ENCODE results near the gene MUSK.
"Not testable (repeated sequence)": the region's sequence is repeated elsewhere in the genome, so short reads cannot be mapped to it uniquely, and the experiment has no call there.

Gene MUSK

DNA sequence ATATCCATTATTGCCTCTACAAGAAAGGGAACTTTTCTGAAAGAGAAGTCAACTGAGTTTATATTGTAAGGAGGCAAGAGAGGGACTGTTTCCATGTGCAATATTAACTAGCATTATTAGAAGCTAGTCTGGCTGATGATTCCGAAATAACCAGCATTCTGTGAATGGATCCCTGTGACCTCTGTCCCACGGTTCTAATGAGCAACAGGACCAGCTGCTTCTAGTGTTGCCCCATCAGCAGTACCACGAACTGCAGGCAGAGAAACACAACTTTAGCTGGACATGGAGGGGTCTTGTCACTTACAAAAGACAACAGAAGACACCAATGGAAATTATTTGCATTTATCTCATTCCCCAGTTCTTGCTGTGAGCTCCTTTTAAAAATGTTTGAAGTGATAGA is 95.4 kb downstream of the MUSK start:
- no peak for DNase-seq

DNA sequence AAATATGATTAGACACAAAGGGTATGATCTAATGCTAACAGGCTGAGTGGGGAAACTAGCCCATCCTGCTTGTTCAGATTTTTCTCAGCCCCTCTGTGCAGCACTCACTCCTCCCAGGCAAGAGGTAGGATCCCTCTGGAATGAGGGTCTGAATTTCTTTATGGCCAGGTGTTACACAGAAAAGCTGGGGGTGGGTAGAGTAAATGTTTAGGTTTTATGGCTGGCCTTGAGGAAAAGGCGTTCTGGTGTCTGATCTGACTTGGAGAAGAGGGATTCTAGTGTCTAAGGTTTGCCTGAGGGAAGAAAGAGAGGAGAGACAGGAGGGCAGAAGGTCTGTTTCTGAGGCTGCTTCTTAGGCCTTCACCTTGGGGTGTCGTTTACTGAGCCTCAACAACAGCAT is 97.3 kb downstream of the MUSK start:
- DNase-seq, result no peak

DNA sequence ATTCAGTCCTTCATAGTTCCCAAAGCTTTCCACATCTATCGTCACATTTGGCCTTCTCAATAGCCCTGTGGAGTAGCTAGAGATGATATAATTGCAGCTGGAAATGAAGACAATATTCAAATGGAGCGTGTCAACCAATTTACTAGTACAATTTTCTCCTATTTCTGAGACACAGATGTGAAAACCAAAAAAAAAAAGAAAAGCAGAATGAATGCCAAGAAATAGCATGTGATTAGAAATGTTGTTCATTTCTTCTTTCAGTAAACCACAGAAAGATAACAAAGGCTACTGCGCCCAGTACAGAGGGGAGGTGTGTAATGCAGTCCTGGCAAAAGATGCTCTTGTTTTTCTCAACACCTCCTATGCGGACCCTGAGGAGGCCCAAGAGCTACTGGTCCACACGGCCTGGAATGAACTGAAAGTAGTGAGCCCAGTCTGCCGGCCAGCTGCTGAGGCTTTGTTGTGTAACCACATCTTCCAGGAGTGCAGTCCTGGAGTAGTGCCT is 99.0 kb downstream of the MUSK start:
- no peak for DNase-seq

DNA sequence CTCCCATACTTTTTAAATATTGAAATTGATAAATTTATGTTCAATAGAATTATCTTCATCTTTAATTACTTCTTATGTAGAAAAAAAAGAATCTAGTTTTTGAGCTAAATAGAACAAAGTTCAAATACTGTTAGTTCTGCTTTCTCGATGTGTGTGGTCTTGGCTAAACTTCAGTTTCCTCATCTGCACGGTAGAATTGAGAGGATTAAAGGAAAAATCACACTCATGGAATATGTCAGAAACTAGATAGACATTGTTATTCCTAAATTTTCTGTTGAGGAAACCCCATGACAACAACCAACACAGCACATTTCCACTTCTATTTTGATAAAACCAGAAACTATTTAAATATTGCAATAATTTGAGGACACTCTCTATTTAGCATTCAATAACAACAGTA is 100.3 kb downstream of the MUSK start:
- no peak for DNase-seq

DNA sequence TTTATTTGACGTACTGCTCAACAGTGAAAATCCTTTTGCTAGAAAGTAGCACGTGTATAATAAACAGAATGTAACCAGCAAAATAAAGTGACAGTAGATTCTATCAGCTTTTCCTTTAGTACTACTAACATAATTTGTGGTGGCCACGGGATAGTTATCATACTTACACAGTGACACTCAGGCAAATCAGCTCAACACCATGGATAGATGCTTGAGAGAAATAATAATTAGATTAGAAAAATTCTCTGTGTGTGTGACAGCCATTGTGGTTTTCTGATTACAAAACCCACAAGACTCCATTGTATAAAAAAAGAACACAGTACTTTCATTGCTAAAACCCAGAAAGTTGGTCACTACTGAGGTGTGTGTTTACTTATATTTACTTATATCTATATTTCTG is 101.1 kb downstream of the MUSK start:
- DNase-seq, result no peak

DNA sequence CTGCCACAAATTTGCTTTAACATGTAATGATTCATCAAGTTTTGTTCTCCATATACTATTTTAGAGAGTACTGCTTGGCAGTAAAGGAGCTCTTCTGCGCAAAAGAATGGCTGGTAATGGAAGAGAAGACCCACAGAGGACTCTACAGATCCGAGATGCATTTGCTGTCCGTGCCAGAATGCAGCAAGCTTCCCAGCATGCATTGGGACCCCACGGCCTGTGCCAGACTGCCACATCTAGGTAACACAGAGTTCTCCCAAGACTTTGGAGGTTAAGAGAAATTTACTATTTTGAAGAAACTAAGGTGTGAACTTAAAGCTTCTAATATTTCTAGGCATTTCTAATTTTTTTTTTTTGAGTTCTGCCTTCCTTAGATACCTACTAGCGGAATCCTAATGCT is 107.1 kb downstream of the MUSK start:
- no peak for DNase-seq

DNA sequence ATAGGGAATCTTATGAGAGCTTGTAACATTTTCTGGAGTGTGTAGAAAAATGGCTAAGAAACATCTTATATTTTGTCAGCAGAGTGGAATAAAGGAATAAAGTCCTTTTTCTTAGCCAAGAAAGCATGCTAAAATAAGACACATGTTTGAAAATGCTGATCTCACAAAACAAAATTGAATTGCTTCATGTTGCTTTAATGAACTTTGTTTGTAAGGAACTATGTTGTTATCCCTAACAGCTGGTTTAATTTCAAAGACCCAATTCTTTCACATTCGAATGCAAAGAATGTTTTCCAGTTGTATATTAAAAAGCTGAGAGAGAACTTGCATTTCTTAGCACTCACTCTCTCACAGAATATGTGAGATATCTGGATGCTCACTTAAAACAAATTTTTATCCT is 107.6 kb downstream of the MUSK start:
- no peak for DNase-seq

DNA sequence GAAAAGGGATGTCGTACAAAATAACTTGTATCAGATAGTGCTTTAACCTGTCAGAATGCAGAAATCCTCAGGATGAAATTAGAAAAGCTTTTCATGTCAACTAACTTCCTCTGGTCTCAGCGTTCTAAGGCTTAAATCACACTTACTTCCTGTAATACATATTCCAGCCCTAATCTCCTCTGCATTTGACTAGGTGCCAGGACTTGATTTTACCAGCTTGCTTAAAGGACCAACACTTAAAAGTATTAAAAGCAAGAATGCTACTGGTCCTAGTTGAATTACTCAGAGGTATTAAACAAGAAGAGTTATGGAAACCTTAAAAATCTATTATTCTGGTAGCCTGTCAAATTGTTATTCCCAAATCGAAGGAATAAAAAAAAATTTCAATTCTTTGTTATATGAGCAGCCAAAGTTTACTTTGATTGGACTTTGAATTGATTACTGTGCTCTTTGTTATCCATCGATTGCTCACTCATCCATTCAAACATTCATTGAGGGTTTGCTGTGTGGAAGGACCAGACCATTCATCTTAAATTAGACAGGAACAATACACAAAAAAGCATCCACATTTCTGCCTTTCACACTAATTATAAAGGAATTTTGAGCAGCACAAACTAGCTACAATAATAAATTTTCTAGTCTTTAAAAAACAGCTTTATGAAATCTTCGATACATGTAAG is 108.7 kb downstream of the MUSK start:
- DNase-seq, result no peak

DNA sequence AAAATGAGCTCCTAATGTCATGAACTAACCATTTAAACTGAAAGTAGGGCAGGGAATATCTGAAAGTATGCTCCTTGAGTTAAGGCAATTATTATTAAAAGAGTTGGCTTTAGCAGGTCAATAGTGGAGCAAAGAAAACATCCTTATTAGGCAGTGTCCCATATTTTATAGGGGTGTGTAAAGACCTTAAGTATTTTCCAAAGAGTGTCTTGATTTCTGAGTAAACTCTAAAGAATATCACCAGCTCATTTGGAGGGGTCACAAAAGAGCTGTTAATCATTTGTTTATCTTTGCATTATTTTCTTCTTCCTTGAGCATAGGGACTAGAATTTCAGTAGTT is 109.3 kb downstream of the MUSK start:
- no peak for DNase-seq

DNA sequence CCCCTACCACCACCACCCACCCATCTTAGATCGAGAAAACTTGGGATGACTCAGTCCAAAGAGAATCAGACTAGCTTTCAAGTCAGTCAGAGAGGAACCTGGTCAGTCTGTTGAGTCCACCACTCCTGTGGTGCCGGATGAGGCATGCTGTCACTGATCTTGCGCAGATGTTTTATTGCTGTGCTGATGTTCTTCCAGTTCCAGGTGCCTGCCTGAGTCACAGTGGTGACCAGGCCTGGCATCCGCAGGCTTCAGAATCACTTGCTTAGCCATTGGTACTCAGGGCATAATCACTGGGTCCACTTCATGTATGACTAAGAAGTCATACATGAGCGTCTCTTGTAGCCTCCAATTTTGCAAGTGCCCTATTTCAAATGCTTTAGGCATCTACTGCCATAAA is 114.1 kb downstream of the MUSK start:
- DNase-seq, result no peak

DNA sequence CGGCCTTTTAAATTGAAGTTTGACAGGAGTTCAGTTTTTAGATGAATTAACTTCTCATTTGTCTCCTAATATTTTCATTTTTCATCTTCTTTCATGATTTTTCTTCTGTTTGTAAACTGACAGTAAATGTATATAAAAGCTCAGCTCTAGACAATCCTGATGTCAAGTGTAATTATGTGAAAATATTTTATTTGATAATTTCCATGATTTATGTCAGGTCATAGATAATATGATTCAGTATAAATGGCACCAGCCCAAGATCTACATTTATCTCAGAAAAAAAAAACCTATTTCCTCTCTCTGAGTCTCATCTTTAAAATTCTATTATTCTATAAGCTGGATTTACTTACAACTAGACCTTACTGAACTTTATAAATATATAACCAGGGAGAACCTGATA is 115.7 kb downstream of the MUSK start:
- DNase-seq, result no peak

DNA sequence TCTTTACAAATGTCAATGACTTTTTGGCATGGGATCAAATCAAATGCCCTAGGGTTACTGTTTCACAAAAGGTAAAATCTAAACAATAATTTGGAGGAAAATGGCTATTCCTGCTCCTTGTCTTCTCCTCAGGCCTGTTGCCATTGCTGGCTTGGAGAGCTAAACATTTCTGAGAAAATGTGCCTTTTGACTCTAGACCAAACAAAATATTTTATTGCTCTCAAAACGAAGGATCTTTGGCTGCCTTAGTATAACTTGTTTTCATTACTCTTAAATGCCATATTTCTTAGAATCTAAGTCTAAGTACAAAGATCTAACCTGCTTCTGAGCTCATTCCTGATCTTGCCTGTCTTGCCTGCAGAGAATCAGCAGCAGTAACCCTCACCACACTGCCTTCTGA is 116.6 kb downstream of the MUSK start:
- DNase-seq, result no peak

DNA sequence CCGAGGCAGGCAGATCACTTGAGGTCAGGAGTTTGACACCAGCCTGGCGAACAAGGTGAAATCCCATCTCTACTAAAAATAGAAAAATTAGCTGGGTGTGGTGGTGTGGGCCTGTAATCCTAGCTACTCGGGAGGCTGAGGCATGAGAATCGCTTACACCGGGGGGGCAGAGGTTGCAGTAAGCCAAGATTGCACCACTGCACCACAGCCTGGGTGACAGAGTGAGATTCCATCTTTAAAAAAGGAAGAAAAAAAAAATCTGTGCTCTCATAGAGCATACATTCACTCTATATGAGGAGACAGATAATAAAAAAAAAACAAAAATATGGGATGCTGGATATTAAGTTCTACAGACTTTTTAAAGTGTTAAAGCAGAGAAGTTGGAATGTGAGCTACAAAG is 119.8 kb downstream of the MUSK start:
- DNase-seq, result not testable (repeated sequence)

DNA sequence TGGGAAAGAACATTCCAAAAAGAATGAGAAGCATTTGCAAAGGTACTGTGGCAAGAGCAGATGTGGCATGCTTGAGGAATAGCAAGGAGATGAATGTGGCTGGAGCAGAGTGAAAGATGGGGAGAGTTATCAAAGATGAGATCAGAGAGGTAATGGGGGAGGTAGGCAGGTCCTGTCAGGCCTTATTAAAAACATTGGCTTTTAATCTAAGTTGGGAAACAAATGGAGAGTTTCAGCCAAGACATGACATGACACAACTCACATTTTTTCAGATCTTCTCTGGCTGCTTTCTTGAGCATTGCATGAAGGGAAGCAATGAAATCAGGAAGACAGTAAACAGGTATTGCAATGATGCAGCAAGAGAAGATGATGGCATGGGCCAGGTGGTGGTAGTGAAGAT is 120.3 kb downstream of the MUSK start:
- DNase-seq, result no peak

DNA sequence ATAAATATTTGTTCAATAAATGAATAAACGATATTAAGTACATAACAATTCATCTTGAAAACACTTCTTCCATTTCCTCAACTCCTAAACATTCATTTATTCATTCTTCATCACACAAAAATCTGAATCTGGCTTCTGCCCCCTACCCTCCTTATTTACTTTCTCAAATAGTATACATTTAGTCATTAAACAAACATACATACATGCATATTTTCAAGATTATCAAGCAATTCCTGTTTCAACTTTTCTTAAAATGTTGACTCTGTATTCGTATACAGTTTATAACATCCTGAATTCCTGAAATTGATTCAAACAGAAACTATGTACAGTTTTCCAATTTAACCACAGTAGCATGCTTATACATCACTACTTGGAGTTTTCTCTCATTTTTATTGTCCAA is 129.0 kb downstream of the MUSK start:
- no peak for DNase-seq

DNA sequence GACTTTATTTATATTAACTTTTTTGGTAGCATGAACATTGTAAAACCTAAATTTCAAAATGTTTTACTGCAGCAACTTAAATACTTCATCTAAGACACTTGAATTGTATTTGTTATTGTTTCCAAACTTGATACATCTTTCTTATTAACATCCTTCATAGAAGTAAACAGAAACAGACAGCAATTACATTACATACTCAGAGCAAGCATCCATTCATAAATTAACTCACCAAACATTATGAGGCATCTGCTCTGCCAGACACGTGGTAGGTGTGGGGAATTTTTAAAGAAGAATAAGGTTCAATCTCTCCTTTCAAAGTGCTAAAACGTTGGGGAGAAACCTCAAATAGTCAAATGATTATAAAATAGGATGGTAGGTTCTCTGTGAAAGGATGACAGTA is 130.8 kb downstream of the MUSK start:
- no peak for DNase-seq

DNA sequence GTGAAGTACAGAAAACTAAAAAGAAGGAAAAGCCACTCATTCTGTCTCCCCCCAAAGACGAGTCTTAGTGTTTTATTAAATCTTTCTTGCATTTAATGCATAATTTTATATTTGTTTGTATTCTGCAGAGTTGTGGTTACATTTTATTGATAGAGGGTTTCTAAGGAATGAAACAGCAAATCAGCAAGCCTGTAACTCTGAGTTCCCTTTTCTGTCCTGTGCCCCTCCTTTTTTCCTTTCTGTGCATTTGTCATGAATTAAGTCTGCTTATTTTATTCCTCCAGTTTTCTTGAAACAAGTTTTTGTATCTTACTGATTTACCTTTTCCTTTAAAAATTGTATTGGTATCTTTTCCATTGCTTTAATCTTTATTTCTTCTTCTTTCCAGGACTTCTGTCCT is 132.8 kb downstream of the MUSK start:
- DNase-seq, result no peak

DNA sequence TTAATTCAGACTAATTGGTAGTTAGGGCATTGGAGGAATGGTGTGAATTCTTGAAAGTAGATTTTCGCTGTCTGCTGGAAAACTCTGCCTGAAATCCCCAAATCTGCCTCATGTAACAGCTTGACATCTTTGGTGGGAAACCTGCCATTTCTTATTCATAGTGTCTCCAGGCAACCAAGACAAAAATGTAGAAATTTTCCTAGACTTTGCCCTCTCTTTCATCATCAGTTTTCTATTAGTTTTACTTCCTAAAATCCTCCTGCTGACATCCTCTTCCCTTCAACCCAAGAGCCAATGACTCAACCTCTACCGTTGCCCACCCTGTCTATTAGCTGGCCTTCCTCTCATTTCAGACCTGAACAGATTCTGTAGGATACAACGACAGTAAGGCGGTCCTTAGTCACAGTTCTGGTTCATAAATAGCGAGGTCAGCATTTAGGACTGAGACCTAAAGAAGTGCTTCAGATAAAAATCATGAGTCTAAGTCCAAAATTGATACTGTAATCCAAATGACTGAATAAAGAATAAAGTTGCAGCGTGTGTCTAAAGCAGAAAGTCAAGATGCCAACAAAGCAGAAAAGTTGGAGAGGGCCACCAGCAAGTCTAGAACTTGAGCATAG is 133.9 kb downstream of the MUSK start:
- DNase-seq, result no peak

DNA sequence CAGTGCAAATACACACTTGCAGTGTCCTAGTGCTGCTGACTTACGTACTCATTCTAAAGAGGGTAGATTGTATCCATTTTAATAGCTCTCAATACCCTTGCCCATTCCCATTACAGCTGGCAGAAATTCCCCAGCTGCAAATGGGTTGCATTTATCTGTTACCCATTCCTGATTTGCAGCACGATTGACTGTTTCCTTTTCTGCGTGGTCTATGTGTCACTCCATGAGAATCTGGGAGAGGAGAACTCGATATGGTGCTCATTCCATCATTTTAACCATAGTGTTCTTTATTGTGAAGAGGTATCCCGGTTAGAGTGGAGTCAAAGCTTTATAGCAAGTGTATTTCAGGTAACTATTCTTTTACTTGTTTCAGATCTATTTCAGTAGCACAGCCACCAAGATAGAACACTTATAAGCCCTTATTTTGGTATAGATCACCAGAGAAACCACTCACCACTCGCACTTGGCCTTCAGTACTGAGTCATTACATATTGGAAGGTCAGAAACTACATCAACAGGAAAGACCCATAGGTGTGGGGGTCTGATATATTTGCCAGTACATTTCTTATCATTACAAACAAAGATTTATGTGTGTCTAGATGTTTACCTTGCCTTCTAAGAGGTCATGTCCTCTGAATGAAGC is 139.5 kb downstream of the MUSK start:
- DNase-seq, result no peak

DNA sequence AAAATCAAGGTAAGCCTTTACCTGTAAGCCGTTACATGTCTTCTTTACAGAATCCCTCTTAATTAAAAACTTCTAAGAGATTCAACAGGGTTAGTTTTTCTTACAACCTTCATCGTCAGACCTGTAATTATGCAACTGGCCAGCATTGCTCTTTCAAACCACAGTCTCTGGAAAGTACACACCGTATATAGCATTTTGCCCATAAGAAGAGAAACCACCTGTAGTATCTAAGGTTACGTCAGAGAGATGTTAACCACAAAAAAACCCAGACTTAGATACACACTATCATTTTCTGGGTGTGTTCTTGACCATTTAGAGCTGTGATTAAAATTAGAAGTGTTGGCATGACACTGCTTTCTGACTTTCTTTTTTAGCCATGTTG is 140.0 kb downstream of the MUSK start:
- DNase-seq, result peak; percentile 38

DNA sequence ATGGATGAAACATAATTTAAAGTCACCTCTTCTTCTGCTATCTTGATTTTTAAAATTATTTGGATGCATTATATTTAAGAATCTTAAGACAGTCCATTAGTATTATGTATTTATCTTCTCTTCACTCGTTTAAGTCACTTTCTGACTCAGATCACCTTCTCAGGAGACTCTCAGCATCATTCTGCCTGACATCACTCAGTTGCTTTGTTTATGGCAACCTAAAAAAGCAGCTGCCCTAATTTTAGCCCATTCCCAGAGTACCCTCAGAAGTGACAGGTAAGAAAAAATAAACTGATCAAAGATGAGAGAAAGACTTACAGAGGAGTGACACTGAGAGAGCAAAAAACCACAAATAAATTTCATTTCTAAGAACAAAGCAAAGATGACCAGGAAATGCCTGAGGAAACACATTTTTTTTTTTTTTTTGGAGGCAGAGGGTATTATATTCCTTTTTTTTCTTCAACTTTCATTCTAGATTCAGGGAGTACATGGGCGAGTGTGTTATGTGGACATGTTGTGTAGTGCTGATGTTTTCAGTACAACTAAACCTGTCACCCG is 140.5 kb downstream of the MUSK start:
- no peak for DNase-seq

DNA sequence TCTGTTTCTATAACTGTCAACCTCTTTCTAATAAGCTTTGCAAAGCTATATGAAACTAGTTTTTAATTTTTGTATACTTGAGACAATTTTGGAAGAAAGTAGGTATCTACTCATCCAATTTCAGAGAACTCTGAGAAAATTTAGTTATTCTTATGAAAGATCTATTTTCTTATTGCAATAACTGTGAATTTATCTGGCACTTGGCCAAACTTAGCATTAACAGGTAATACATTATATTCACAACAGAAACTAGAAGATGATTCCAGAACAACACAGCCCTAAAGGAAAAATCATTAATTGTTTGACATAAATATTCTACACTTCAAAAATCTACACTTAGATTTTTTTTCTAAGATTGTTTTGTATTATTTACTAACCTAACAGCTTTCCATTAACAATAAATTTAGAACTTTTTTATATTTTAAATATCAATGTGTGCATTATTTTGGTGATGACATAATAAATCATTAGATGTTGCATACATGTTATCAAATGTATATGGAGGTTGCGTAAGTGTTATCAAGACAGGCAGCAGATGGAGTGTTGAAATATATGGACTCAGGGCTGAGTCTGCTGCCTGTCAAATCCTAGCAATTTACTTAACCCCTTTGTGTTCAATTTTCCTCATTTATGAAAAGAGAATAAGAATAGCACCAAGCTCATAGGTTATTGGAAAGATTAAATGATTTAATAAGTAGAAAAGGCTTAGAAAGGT is 141.8 kb downstream of the MUSK start:
- no peak for DNase-seq

DNA sequence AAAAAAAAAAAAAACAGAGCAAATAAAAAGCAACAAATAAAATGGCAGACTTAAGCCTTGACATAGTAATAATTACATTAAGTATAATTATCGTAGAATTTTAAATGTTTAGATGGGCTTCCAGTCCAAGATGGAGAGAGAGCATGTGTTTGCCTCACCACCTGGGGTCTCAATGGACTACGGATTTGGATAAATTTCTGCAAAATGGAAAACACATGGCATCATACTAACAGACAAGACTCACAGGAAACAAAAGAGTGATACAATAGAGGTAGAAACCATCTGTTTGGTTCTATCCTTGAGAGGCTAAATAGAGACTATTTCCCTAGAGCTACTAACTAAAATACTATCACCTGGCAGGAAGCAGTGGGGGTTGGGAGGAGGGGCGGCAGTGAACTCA is 144.3 kb downstream of the MUSK start:
- DNase-seq, result no peak

DNA sequence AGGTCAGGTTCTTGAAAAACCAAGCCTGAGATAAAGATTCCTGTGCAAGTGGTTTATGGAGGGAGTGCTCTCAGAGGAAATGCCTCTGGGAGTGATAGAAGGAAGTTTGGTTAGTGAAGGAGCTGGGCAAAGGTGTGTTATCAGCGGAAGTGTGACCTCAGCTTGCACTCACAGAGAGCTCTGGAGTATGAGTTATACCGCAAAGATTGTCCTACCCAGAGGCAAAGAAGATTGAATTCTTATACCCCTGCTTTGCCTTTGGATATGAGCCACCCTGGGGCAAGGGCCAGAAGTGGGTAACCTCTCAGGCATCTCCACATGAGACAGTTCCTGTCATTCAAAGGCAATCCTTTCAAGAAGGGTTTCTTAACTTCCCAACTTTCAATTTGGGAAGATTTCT is 145.6 kb downstream of the MUSK start:
- DNase-seq, result no peak
